ENCODE results near the gene GCG. TPM values are rescaled to one million over a fixed set of nuclear protein-coding genes. Genes with fewer than 3 reads are reported as not detected.

The GCG gene
- polyA plus RNA-seq, 1 donor (not counting 4 experiments of a cell fraction or from before 2014, with no cell fraction given) = not detected

GRCh38 chr2:162199913-162200312 lies 47.9 kb upstream of the GCG start:
- no peak for TF ChIP-seq CTCF (optimal IDR thresholded peaks at IDR 0.05 in 1 of 3, IDR thresholded peaks at IDR 0.05 in 1 of 3, conservative IDR thresholded peaks at IDR 0.05 in 1 of 3; ENCODE audit: extremely low read depth in 1 of 3, insufficient read depth in 2 of 3, low read length in 3 of 3)
- TF ChIP-seq EZH2 (IDR thresholded peaks at IDR 0.05; ENCODE audit: low read length) = no peak

GRCh38 chr2:162198239-162198638 lies 46.2 kb upstream of the GCG start:
- H3K9me3 ChIP-seq (ENCODE audit: control insufficient read depth, low read depth, low read length) = no peaks in the 10 kb centered on the region
- H3K27ac ChIP-seq (ENCODE audit: control insufficient read depth, insufficient read depth, low read length) = no peak overlapping the region
- H3K9me1 ChIP-seq (ENCODE audit: control insufficient read depth, extremely low read depth, insufficient read depth, low read length) = no peaks in the 10 kb centered on the region
- FAIRE-seq = no peak
- no peak overlapping the region for H3K4me2 ChIP-seq (ENCODE audit: control insufficient read depth, extremely low read depth, insufficient read depth, low read depth, low read length)
- peaks cover 0 to 8% of the 10 kb centered on the region in 2 experiments for H3K36me3 ChIP-seq (ENCODE audit: control insufficient read depth in 2 of 2, extremely low read depth in 1 of 2, insufficient read depth in 2 of 2, low read length in 2 of 2)
- no peak for DNase-seq (ENCODE audit: low read depth, low spot score)
- no peaks in the 10 kb centered on the region for H3K79me2 ChIP-seq (ENCODE audit: control insufficient read depth, insufficient read depth, low read length)
- H3K9ac ChIP-seq (ENCODE audit: control insufficient read depth, extremely low read depth, insufficient read depth, low read length) = no peak overlapping the region
- TF ChIP-seq EZH2 (IDR thresholded peaks at IDR 0.05; ENCODE audit: low read length) (no peak), CTCF (optimal IDR thresholded peaks at IDR 0.05 in 1 of 3, IDR thresholded peaks at IDR 0.05 in 1 of 3, conservative IDR thresholded peaks at IDR 0.05 in 1 of 3; ENCODE audit: extremely low read depth in 1 of 3, insufficient read depth in 2 of 3, low read length in 3 of 3) (no peak)
- H2AFZ ChIP-seq (ENCODE audit: control insufficient read depth, low read length) = no peak overlapping the region
- dilution Hi-C loops (cut with MboI; ENCODE audit: extremely low pct_ligation_motif_present, low sequenced_read_pairs) = no loop called here
- no peaks in the 10 kb centered on the region for H3K4me1 ChIP-seq (ENCODE audit: control insufficient read depth, extremely low read depth, insufficient read depth, low read length)
- no peaks in the 10 kb centered on the region for H4K20me1 ChIP-seq (ENCODE audit: control insufficient read depth, extremely low read depth, insufficient read depth, low read length)
- H3K27me3 ChIP-seq (ENCODE audit: control insufficient read depth, extremely low read depth, insufficient read depth, low read length) = no peaks in the 10 kb centered on the region
- H3K4me3 ChIP-seq (ENCODE audit: control insufficient read depth in 2 of 3, extremely low read depth in 1 of 3, insufficient read depth in 2 of 3, low read depth in 1 of 3, low read length in 3 of 3) = no peak overlapping the region

More at GRCh38 chr2:162199913-162200312, 47.9 kb upstream of the GCG start:
- H4K20me1 ChIP-seq (ENCODE audit: control insufficient read depth, extremely low read depth, insufficient read depth, low read length) = no peaks in the 10 kb centered on the region
- no peaks in the 10 kb centered on the region for H3K79me2 ChIP-seq (ENCODE audit: control insufficient read depth, insufficient read depth, low read length)
- no peaks in the 10 kb centered on the region for H3K9me3 ChIP-seq (ENCODE audit: control insufficient read depth, low read depth, low read length)
- H3K9ac ChIP-seq (ENCODE audit: control insufficient read depth, extremely low read depth, insufficient read depth, low read length) = no peak overlapping the region
- H3K4me3 ChIP-seq (ENCODE audit: control insufficient read depth in 2 of 3, extremely low read depth in 1 of 3, insufficient read depth in 2 of 3, low read depth in 1 of 3, low read length in 3 of 3) = no peak overlapping the region
- H3K27me3 ChIP-seq (ENCODE audit: control insufficient read depth, extremely low read depth, insufficient read depth, low read length) = no peaks in the 10 kb centered on the region
- no peak overlapping the region for H3K4me2 ChIP-seq (ENCODE audit: control insufficient read depth, extremely low read depth, insufficient read depth, low read depth, low read length)
- no peaks in the 10 kb centered on the region for H3K9me1 ChIP-seq (ENCODE audit: control insufficient read depth, extremely low read depth, insufficient read depth, low read length)
- DNase-seq (ENCODE audit: low read depth, low spot score) (no peak), FAIRE-seq (no peak)
- dilution Hi-C loops (cut with MboI; ENCODE audit: extremely low pct_ligation_motif_present, low sequenced_read_pairs) = no loop called here
- H3K4me1 ChIP-seq (ENCODE audit: control insufficient read depth, extremely low read depth, insufficient read depth, low read length) = no peaks in the 10 kb centered on the region
- no peak overlapping the region for H3K27ac ChIP-seq (ENCODE audit: control insufficient read depth, insufficient read depth, low read length)
- H2AFZ ChIP-seq (ENCODE audit: control insufficient read depth, low read length) = no peak overlapping the region
- peaks cover 0 to 8% of the 10 kb centered on the region in 2 experiments for H3K36me3 ChIP-seq (ENCODE audit: control insufficient read depth in 2 of 2, extremely low read depth in 1 of 2, insufficient read depth in 2 of 2, low read length in 2 of 2)

Data from keratinocyte (primary cell).